HG03045 (cell line): ENCODE data around the gene TRAPPC2B.
A peak's percentile ranks its signal among the peaks of the same experiment; 100 is the strongest.

Experiments used
- ATAC-seq: cut with Tn5 transposase; IDR thresholded peaks from one replicate; pipeline ENCODE4 v1.9.1; 2021; ENCODE audit warnings: mild to moderate bottlenecking, moderate library complexity; ENCODE audit not compliant: unreplicated experiment

The TRAPPC2B gene

DNA sequence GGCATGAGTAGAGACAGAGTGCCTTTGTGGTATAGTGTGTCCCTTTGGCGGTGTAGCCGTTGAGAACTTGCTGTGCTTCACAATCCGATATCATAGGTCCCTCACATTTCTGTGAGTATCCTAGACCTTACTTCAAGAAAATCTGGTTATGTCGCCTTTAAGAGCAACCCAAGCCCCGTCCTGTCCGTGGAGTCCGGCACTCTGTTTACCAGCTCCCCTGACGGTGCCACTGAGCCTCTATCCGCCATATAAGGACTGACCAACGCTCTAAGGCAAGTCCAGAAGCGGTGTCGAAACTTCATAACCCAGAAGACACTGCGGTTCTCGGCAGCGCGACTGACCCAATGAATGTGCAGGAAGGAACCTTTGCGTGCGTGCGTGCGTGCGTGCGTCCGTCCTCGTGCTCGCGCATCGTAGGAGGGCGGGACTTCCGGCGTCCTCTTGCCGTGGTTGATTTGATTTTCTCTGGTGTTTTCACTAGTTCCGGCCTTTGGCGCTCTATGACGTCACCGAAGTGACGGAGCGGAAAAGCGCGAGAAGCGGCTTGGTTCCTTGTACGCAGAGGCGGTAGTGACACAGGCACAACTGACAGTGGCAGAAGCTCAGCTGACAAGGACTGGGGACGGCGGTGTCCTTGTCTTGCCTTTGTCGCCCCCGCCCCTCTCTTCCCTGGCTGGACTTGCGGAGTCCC, at the start of gene TRAPPC2B, which contains the start of gene ZNF547:
TSS of gene TRAPPC2B (plus strand) at position 555 of the 691 bp plus-strand sequence. CDS start 1,283 bp downstream, outside the sequence.
TSS of gene ZNF547 (plus strand) at position 555 of the 691 bp plus-strand sequence. CDS start 5,005 bp downstream, outside the sequence.
- peak; percentile 92 for ATAC-seq

DNA sequence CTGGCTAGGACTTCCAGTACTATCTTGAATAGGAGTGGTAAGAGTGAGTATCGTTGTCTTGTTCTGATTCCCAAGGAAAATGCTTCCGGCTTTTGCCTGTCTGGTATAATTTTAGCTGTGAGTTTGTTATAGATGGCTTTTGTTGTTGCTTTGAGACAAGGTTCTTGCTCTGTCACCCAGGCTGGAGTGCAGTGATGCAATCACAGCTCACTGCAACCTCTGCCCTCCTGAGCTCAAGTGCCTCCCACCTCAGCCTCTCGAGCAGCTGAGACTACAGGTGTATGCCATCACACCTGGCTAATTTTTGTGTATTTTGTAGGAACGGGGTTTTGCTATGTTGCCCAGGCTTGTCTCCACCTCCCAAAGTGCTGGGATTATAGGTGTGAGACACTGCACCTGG, 49.2 kb upstream of the TRAPPC2B start:
- ATAC-seq = no peak

DNA sequence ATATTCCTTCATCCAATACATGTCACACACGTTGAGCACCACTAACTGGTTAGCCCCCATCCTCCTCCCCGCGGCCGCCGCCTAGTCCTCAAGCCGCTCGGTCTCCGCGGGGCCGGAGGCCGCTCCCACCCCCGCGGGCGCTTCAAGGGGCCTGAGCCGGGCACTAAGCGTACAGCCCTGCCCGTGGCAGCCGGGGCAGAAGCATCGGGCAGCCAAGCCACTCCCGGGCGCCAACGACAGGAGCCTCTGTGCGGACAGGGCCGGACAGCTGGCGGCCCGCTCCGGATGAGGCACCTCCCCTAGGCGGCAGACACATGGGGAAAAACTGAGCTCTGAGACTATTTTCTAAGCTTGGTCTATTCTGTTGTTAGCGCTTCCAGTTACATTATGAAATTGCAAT, 45.8 kb upstream of the TRAPPC2B start:
- ATAC-seq = no peak

- ATAC-seq = no peak
Measured at GRCh38 chr19:57319869-57320179, 43.5 kb upstream of the TRAPPC2B start.

- peak; percentile 97 for ATAC-seq
Measured at GRCh38 chr19:57320180-57321084, 42.9 kb upstream of the TRAPPC2B start, which contains the start of gene ZNF543. ZNF543 (plus strand) TSS chr19:57320472; CDS start chr19:57320854, 382 bp downstream.

DNA sequence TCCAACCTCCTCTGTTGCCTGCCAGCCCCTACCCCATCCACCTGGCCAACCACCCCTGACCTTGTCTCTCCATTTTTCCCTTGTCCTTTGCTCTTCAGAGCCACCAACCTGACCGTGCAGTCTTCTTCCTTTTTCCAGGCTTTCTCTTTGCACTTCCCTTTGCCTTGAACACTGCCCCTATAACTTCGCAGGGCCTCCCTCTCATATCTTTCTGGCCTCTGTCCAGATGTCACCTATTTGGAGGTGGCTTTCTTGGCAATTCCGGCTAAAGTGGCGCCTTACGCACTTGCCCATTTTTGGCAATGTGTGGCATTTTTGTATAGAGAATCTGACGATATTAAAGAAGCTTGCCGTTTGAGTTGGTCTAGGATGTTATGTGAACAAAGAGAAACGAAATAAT, 42.2 kb upstream of the TRAPPC2B start:
- ATAC-seq = no peak

DNA sequence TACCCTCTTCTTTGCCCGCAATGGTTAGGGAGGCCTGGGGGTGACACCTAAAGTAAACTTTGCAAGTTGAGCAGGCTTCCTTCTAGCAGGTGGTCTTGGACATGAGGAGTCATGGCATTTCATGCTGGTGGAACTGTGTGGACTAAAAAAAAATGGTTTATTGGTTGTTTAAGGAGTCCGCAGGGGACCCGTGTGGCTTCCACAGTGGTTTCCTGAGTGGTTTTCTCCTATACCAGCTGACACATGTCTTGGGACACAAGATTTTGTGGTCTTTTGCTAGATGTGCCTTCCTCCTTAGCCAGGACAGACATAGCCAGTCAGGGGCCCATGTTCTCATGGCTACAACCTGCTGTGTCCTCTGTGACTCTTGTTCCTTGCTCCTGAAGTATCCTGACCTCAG, 41.6 kb upstream of the TRAPPC2B start:
- ATAC-seq = no peak

DNA sequence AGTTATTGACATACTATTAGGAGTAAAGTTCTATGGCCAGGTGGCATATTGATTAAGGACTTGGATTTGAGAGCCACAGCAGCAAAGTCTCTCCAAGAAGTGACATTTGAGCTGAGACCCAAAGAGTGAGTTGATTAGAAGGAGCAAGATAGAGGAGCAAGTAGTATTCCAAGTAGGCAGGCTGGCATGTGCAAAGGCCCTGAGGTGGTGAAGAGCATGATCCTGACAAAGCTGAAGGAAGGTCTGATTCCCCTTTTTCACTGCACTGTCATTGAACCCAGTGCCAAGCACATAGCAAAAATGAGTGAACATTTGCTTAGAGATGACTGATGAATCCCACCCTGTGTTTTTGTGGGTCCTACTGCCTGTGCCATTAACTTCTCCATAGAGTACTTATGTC, 38.4 kb upstream of the TRAPPC2B start:
- ATAC-seq = no peak

DNA sequence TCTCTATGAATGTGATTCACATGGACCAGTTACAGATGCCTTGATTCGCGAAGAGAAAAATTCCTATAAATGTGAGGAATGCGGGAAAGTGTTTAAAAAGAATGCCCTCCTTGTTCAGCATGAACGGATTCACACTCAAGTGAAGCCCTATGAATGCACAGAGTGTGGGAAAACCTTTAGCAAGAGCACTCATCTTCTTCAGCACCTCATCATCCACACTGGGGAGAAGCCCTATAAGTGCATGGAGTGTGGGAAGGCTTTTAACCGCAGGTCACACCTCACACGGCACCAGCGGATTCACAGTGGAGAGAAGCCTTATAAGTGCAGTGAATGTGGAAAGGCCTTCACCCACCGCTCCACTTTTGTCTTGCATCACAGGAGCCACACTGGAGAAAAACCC, 35.4 kb upstream of the TRAPPC2B start:
- no peak for ATAC-seq

- ATAC-seq = no peak
Measured at GRCh38 chr19:57334191-57334590, 29.2 kb upstream of the TRAPPC2B start.

GRCh38 chr19:57338877-57339276, 24.5 kb upstream of the TRAPPC2B start:
- no peak for ATAC-seq

GRCh38 chr19:57342582-57342981, 20.8 kb upstream of the TRAPPC2B start:
- no peak for ATAC-seq

DNA sequence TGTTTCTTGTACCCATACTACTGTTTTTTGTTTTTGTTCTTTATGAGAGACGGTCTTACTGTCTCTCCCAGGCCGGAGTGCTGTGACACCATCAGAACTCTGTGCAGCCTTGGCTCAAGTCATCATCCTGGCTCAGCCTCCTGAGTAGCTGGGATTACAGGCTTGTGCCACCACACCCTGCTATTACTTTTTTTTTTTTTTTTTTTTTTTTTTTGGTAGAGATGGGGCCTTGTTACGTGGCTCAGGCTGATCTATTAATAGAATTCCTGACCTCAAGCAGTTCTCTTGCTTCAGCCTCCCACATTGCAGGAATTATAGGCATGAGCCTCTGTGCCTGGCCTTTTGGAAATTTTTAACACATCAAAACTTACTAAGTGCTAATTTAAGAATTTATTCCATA, 15.2 kb upstream of the TRAPPC2B start:
- ATAC-seq = no peak

DNA sequence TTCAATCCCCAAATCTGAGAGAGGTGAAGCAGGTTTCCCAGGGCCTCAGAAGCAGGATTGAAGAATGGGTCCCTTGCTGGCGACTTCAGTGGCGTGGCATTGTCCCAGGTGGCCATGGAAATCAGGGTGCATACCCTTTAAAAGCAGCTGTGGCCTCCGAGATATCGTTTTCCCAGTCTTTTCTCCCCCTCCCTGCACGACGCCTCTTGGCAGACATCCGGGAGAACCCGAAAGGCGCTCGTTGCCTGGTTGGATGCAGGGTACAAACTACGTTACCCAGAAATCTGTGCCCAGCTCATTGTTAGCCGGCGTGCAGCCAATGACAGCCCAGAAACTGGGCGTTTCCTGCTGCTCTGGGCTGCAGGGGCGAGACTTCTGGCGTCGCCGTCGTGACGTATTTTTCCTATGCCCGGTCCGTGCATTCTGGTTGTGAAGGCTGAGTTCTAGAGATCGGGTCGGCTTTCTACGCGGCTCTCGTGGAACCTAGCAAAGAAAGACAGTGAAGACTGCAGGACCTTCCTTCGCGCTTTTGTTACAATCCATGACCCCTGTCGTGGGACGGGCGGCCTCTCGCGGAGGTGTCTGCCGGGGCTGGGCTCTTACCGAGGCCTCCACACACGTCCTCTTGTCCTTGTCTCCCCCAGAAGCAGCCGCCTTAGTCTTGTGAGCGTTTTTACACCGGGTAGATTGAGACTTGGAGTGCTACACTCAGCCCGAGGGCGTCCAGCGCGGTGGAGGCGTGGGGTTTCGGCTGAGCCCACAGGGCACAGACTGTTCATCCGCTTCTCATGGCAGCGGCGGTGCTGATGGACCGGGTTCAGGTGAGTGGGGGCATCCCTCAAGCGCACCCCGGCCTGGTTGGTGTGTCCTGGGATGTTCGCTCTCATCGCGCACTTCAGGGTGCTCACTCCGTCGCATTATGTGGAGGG, 12.2 kb upstream of the TRAPPC2B start, which contains the start of gene ZNF304:
TSS of gene ZNF304 (plus strand) at position 395 of the 929 bp plus-strand sequence. CDS start at position 789, 394 bp downstream.
- ATAC-seq = peak; percentile 91

GRCh38 chr19:57351867-57352266, 11.5 kb upstream of the TRAPPC2B start:
- no peak for ATAC-seq

DNA sequence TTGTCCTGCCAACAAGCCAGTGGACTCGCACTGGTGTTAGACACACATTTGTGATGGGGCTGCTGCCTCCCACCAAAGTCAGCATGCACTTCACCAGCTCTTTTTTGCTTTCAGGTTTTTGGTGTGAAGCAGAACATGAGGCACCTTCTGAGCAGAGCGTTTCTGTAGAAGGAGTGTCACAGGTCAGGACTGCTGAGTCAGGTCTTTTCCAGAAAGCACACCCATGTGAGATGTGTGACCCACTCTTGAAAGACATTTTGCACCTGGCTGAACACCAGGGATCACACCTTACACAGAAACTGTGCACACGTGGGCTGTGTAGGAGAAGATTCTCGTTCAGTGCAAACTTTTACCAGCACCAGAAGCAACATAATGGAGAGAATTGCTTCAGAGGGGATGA, 7.4 kb upstream of the TRAPPC2B start:
- ATAC-seq = no peak

- ATAC-seq = no peak
Measured at GRCh38 chr19:57357406-57357805, 5.9 kb upstream of the TRAPPC2B start.

DNA sequence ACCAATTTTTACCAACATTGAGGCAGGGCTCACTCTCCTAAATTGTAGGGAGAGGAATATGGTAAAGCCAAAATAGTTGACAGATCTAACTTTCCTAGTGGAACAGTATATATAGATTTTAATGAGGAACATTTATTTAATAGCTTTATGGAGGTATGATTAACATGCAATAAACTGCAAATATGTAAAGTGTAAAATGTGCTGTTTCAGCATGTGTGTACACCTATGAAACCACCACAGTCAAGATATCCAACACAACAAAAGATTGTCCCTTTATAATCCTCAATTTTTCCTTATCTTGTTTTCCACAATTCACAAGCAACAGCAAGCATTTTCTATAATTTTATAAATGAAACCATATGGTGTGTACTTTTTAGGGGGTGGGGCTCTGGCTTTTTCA, 4.1 kb upstream of the TRAPPC2B start:
- no peak for ATAC-seq

- ATAC-seq = no peak
Measured at GRCh38 chr19:57362419-57362818, 932 bp upstream of the TRAPPC2B start.

- ATAC-seq = no peak
Measured at GRCh38 chr19:57363688-57364181, 384 bp downstream of the TRAPPC2B start.

DNA sequence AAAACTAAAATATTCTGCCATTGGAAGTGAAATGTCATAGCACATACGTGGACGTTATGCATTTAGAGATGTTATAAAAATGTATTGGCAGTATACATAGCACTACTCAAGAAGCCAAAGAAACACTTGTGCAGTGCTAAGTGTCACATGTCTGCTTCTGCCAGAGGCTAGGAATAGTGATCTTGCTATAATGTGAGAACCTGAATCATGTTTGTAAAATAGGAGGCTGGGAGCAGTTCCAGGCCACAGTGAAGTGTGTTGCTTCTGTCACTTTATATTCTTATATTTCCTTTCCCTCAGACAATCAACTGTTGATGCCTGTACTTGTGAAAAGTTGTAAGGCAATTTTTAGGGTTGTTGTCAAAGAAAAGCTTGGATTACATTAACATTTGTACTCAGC, 3.4 kb downstream of the TRAPPC2B start:
- no peak for ATAC-seq
